K562 (cell line): ENCODE measurements around the gene TIMP2. TPM values are rescaled to one million over a fixed set of nuclear protein-coding genes. Genes with fewer than 3 reads are reported as not detected.

Experiments
- ATAC-seq: fragments of 200-7000 bp; cut with Tn5 transposase; 3 replicates; pipeline ENCODE4 v1.9.1; 2020; ENCODE audit warnings: moderate library complexity
- BruUV-seq: library from RNA; stranded (reverse); fragments of 400-500 nt; replicated peaks from 2 replicates; lab custom pipeline; 2021; lab: Mats Ljungman, UMichigan
- CTCF ChIA-PET: fragments of 300-600 bp; formaldehyde crosslinking; extraction: SDS; loops from one replicate; lab custom pipeline; 2021; ENCODE audit warnings: low intra/inter-chr PET ratio; lab: Yijun Ruan, JAX
- POLR2A ChIA-PET: fragments of 300-600, 350-650 bp; sonication (Branson Sonifier 250); formaldehyde crosslinking; extraction: SDS; loops from one replicate; lab custom pipeline; 2021; ENCODE audit warnings: antibody characterized with exemption, inconsistent platforms; lab: Yijun Ruan, JAX
- DNase-seq, 4 experiments: peaks; one replicate each; pipeline versions ENCODE4 v3.0.0 to v3.0.0-alpha.2; 2011 to 2018; ENCODE audit warnings: low spot score in 3 of 4, mixed read lengths in 3 of 4; ENCODE audit errors: extremely low read depth in 1 of 4
- FAIRE-seq: peaks from 2 replicates; lab custom pipeline; 2011; peaks lifted over from hg19 to GRCh38; lab: Jason Lieb, UNC
- H2AFZ ChIP-seq: 2 replicates; pipeline ENCODE4 v1.6.0; 2011; ENCODE audit warnings: low read depth, low read length, control low read depth, inconsistent platforms
- H3K27ac ChIP-seq: fragments of 200-600 bp; 3 replicates; pipeline ENCODE4 v1.8.0; 2011; ENCODE audit warnings: low read depth, mild to moderate bottlenecking, control low read depth, inconsistent platforms, low read length, moderate library complexity, mixed read lengths; ENCODE audit errors: extremely low read depth
- H3K27me3 ChIP-seq, 2 experiments: fragments of 300-600 bp in 1 of 2; 2 replicates in 1 of 2; 3 replicates in 1 of 2; pipeline versions ENCODE4 v1.6.0 to v1.8.0; 2011; ENCODE audit warnings: inconsistent platforms in 2 of 2, low read length in 2 of 2, mild to moderate bottlenecking in 1 of 2, mixed read lengths in 1 of 2, moderate library complexity in 1 of 2; ENCODE audit not compliant: control insufficient read depth in 2 of 2, insufficient read depth in 2 of 2
- H3K36me3 ChIP-seq: fragments of 300-600 bp; 3 replicates; pipeline ENCODE4 v1.8.0; 2011; ENCODE audit warnings: mild to moderate bottlenecking, low read length, inconsistent platforms; ENCODE audit not compliant: control insufficient read depth, insufficient read depth
- H3K4me1 ChIP-seq, 2 experiments: fragments of 200-600 bp in 1 of 2; replicated peaks in 1 of 2; 2 replicates in 1 of 2; 3 replicates in 1 of 2; pipeline versions ENCODE4 v1.5.1 to v1.8.0; 2011; ENCODE audit warnings: inconsistent platforms in 2 of 2, low read length in 2 of 2, mild to moderate bottlenecking in 1 of 2, mixed read lengths in 1 of 2, moderate library complexity in 1 of 2; ENCODE audit not compliant: control insufficient read depth in 2 of 2, insufficient read depth in 2 of 2
- H3K4me2 ChIP-seq: 2 replicates; pipeline ENCODE4 v1.6.1; 2011; ENCODE audit warnings: low read length, control low read depth, inconsistent platforms, mixed read lengths; ENCODE audit not compliant: insufficient read depth
- H3K4me3 ChIP-seq: fragments of 200-600 bp; sonication (generic), shearing (Covaris generic); 2 replicates; pipeline ENCODE4 v1.5.1; 2016; ENCODE audit warnings: control low read depth, inconsistent platforms
- H3K79me2 ChIP-seq: fragments of 200-600 bp; 3 replicates; pipeline ENCODE4 v1.8.0; 2011; ENCODE audit warnings: low read length, inconsistent platforms; ENCODE audit not compliant: control insufficient read depth, insufficient read depth
- H3K9ac ChIP-seq, 2 experiments: 2 replicates each; pipeline versions ENCODE4 v1.6.0 to v1.6.1; 2011; ENCODE audit warnings: low read depth in 2 of 2, low read length in 2 of 2, control low read depth in 1 of 2, inconsistent platforms in 1 of 2, mild to moderate bottlenecking in 1 of 2, mixed read lengths in 1 of 2; ENCODE audit not compliant: insufficient read depth in 1 of 2
- H3K9me1 ChIP-seq: one replicate; pipeline ENCODE4 v1.6.0; 2011; ENCODE audit warnings: inconsistent platforms, mild to moderate bottlenecking, low read length, moderate library complexity; ENCODE audit not compliant: control insufficient read depth, insufficient read depth
- H3K9me3 ChIP-seq: replicated peaks from 2 replicates; pipeline ENCODE4 v1.5.1; 2011; ENCODE audit warnings: low read depth, low read length, inconsistent platforms; ENCODE audit not compliant: control insufficient read depth, insufficient read depth
- H4K20me1 ChIP-seq: replicated peaks from 2 replicates; pipeline ENCODE4 v1.6.1; 2011; ENCODE audit warnings: low read length, inconsistent platforms, mixed read lengths; ENCODE audit not compliant: control insufficient read depth, insufficient read depth
- ATF1 ChIP-seq, 2 experiments: fragments of 450-650 bp in 1 of 2; IDR thresholded peaks; 2 replicates each; pipeline ENCODE4 v1.6.1; 2016; ENCODE audit warnings: missing compliant biosample characterization in 1 of 2, missing genetic modification characterization in 1 of 2
- BRF1 ChIP-seq: IDR thresholded peaks from 3 replicates; pipeline ENCODE4 v1.6.1; 2011; ENCODE audit warnings: borderline replicate concordance, mild to moderate bottlenecking; ENCODE audit not compliant: insufficient read length; ENCODE audit errors: extremely low read depth
- EHMT2 ChIP-seq: fragments of 450-650 bp; IDR thresholded peaks from 2 replicates; pipeline ENCODE4 v1.6.1; 2018; ENCODE audit warnings: antibody characterized with exemption
- ERF ChIP-seq: fragments of 450-650 bp; formaldehyde crosslinking; IDR thresholded peaks from 2 replicates; pipeline ENCODE4 v1.4.0; 2020; ENCODE audit warnings: mild to moderate bottlenecking, mixed read lengths
- HNRNPLL ChIP-seq: fragments of 200-400 bp; formaldehyde crosslinking; IDR thresholded peaks from 2 replicates; pipeline ENCODE4 v1.6.1; 2017; ENCODE audit warnings: low read length, low read depth, mild to moderate bottlenecking; ENCODE audit not compliant: poor library complexity, severe bottlenecking
- NBN ChIP-seq: fragments of 450-650 bp; IDR thresholded peaks from 2 replicates; pipeline ENCODE4 v1.6.1; 2016; ENCODE audit warnings: low read depth, mild to moderate bottlenecking
- PML ChIP-seq: IDR thresholded peaks from 2 replicates; pipeline ENCODE4 v1.6.1; 2012; ENCODE audit warnings: low read length, inconsistent platforms
- RFX1 ChIP-seq: fragments of 450-650 bp; IDR thresholded peaks from 2 replicates; pipeline ENCODE4 v1.6.1; 2016; ENCODE audit warnings: mild to moderate bottlenecking, moderate library complexity
- SMARCE1 ChIP-seq: fragments of 450-650 bp; IDR thresholded peaks from 2 replicates; pipeline ENCODE4 v1.7.1; 2016; ENCODE audit warnings: mild to moderate bottlenecking
- ZBTB1 ChIP-seq: sonication (generic); formaldehyde crosslinking; IDR thresholded peaks from 2 replicates; pipeline ENCODE4 v1.8.1; 2023; ENCODE audit warnings: missing genetic modification reagents, low read depth, mild to moderate bottlenecking, borderline replicate concordance
- ZNF3 ChIP-seq: fragments of 250-450 bp; sonication (Bioruptor Pico); IDR thresholded peaks from 2 replicates; pipeline ENCODE4 v1.5.0; 2021; ENCODE audit warnings: mild to moderate bottlenecking, moderate library complexity
- WGBS: fragments of 100-300 bp; shearing (Covaris generic); methylation state at CpG from one replicate; pipeline ENCODE4 v1.1.6; 2016; ENCODE audit warnings: low coverage, mixed read lengths; ENCODE audit not compliant: insufficient coverage; ENCODE audit errors: missing lambda C conversion rate; 5-methylcytosine and 5-hydroxymethylcytosine counted together
- in situ Hi-C: fragments of 300-500 bp; cut with MboI; formaldehyde crosslinking; loops from 4 replicates; pipeline ENCODE4 v1.15.0; 2018; ENCODE audit warnings: inconsistent platforms, mixed read lengths
- intact Hi-C: fragments of 100-400 bp; cut with micrococcal nuclease; formaldehyde crosslinking; loops from 2 replicates; pipeline ENCODE4 v1.14.2; 2022
- polyA plus RNA-seq, 8 experiments: library from polyadenylated mRNA; depleted of rRNA in 4 of 8; stranded (reverse) in 5 of 8; unstranded in 3 of 8; fragments of >200 nt; fragmentation: Nextera tagmentation in 2 of 8; fragmentation: Illumina TruSeq in 1 of 8; extraction: Ambion mirVana in 2 of 8; extraction: Trizol in 1 of 8; gene quantifications; 2 replicates each; pipeline versions ENCODE4 v1.2.1 to v1.2.3, GENCODE V29; 2011 to 2014; ENCODE audit warnings: inconsistent platforms in 1 of 8, missing spikeins in 1 of 8
- total RNA-seq, 7 experiments: library from RNA; depleted of rRNA in 6 of 7; stranded (reverse); fragments of >200 nt in 6 of 7; fragmentation: Illumina TruSeq in 2 of 7; extraction: Trizol in 2 of 7; gene quantifications; 2 replicates each; pipeline versions ENCODE4 v1.2.1 to v1.2.3, GENCODE V29; 2011 to 2021; ENCODE audit warnings: low replicate concordance in 1 of 7
- TF ChIP-seq, protein P1 (sequence below): conservative IDR thresholded peaks from 2 replicates; pipeline ENCODE4 v1.6.1; 2011; ENCODE audit warnings: low read depth, mild to moderate bottlenecking, low read length; ENCODE audit not compliant: control insufficient read depth
- TF ChIP-seq, protein P2 (sequence below): sonication (generic); formaldehyde crosslinking; IDR thresholded peaks from 2 replicates; pipeline ENCODE4 v1.8.0; 2022; ENCODE audit warnings: missing genetic modification reagents, mild to moderate bottlenecking, moderate library complexity, borderline replicate concordance
- TF ChIP-seq, protein P3 (sequence below), 3 experiments: IDR thresholded peaks in 2 of 3; conservative IDR thresholded peaks in 1 of 3; 2 replicates each; pipeline ENCODE4 v1.5.1; 2011 to 2012; ENCODE audit warnings: low read length in 3 of 3, mild to moderate bottlenecking in 3 of 3, control low read depth in 2 of 3, improper control_type of control experiment in 1 of 3, inconsistent platforms in 1 of 3, low read depth in 1 of 3, mixed read lengths in 1 of 3, moderate library complexity in 1 of 3; ENCODE audit not compliant: insufficient read depth in 2 of 3
- TF ChIP-seq, protein P4 (sequence below), 2 experiments: fragments of 450-650 bp in 1 of 2; sonication (generic) in 1 of 2; formaldehyde crosslinking in 1 of 2; IDR thresholded peaks in 1 of 2; conservative IDR thresholded peaks in 1 of 2; 2 replicates each; pipeline versions ENCODE4 v1.6.1 to v1.8.1; 2016 to 2023; ENCODE audit warnings: mild to moderate bottlenecking in 2 of 2, moderate library complexity in 2 of 2, inconsistent platforms in 1 of 2, missing genetic modification reagents in 1 of 2

Gene TIMP2
- total and polyA plus RNA-seq, 9 of the 15 experiments (the other 6 are each of a cell fraction or from before 2014, with no cell fraction given): 0.55 TPM; not detected in 8

DNA sequence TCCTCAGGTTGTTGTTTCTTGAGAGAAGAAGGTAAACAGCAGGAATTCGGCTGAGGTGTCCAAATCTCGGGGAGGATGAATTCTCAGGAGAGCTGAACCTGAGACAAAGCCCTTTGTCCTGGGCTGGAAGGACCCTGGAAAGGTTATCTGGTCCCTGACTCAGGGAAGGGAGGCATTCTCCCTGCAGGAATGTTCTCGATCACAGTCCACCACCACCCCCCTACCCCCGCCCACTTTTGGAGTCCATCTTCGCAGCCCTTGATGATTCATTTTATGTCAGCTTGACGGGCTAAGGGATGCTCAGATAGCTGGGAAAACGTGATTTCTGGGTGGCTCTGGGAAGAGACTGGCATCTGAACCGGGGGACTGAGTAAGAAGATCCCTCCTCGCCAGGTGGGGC lies 20.8 kb downstream of the TIMP2 start (continued):
- no peak for TF ChIP-seq HNRNPLL
- no peak for TF ChIP-seq ZBTB1
- no peak for TF ChIP-seq NBN
- TF ChIP-seq, all 486 proteins: peak for 0

DNA sequence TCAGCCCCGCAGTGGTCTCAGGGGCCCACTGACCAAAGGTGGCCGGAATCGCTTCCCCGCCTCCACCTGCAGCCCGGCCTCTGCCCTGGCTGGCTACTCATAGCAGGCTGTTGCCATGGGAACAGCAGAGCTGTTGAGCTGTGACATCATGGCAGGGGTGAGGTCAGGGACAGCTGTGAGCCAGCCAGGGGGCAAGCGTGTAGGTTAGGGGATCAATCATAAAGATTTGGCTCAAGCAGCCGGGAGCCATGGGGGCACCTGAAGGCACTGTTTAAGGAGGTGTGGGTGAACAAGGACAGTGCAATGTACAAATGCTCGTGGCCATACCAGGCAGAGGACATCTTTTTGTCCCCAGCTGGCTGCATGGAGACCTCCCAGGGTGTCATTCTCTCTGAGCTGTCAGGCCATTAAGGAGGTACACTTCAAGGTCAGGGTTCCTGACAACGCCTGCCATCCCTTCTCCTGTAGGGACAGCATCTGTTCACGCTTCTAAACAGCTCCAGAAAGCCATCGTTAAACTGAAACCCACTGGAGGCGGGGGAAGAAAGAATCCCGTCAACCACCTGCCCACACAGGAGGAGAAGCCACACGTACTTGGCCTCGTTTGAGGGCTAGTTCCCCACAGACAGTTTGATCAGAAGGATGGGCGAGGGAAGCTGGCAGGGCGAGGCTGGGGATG lies 21.9 kb downstream of the TIMP2 start, which contains the start of gene CEP295NL:
Gene CEP295NL (minus strand): TSS at position 101 of the 679 bp plus-strand sequence. CDS start 1,373 bp downstream, outside the sequence.
- CTCF ChIA-PET: no interaction called here
- H3K27me3 ChIP-seq: peaks cover 51 to 81% of the 10 kb centered on the region in 2 experiments
- WGBS: 2% methylated on average over 16 of the region's 17 CpGs
- no peak for TF ChIP-seq BRF1
- peak; percentile 90 for TF ChIP-seq RFX1
- no peak for TF ChIP-seq ERF (CRISPR knock-in tag)
- TF ChIP-seq, protein P1, sequence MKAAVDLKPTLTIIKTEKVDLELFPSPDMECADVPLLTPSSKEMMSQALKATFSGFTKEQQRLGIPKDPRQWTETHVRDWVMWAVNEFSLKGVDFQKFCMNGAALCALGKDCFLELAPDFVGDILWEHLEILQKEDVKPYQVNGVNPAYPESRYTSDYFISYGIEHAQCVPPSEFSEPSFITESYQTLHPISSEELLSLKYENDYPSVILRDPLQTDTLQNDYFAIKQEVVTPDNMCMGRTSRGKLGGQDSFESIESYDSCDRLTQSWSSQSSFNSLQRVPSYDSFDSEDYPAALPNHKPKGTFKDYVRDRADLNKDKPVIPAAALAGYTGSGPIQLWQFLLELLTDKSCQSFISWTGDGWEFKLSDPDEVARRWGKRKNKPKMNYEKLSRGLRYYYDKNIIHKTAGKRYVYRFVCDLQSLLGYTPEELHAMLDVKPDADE: no peak
- TF ChIP-seq SMARCE1: no peak
- no peak for TF ChIP-seq ATF1 (CRISPR knock-in tag; IDR thresholded peaks at IDR 0.05)
- 0 out of 2 replicates have a peak, but pooled peaks have one; percentile 9 for TF ChIP-seq ATF1 (tag; IDR thresholded peaks at IDR 0.05)
- TF ChIP-seq, protein P2, sequence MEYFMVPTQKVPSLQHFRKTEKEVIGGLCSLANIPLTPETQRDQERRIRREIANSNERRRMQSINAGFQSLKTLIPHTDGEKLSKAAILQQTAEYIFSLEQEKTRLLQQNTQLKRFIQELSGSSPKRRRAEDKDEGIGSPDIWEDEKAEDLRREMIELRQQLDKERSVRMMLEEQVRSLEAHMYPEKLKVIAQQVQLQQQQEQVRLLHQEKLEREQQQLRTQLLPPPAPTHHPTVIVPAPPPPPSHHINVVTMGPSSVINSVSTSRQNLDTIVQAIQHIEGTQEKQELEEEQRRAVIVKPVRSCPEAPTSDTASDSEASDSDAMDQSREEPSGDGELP (CRISPR knock-in tag): peak; percentile 53; the same call in 1 of the 2 replicates
- TF ChIP-seq, protein P3, sequence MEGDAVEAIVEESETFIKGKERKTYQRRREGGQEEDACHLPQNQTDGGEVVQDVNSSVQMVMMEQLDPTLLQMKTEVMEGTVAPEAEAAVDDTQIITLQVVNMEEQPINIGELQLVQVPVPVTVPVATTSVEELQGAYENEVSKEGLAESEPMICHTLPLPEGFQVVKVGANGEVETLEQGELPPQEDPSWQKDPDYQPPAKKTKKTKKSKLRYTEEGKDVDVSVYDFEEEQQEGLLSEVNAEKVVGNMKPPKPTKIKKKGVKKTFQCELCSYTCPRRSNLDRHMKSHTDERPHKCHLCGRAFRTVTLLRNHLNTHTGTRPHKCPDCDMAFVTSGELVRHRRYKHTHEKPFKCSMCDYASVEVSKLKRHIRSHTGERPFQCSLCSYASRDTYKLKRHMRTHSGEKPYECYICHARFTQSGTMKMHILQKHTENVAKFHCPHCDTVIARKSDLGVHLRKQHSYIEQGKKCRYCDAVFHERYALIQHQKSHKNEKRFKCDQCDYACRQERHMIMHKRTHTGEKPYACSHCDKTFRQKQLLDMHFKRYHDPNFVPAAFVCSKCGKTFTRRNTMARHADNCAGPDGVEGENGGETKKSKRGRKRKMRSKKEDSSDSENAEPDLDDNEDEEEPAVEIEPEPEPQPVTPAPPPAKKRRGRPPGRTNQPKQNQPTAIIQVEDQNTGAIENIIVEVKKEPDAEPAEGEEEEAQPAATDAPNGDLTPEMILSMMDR (IDR thresholded peaks at IDR 0.05 in 2 of 3, conservative IDR thresholded peaks at IDR 0.05 in 1 of 3; ENCODE audit: insufficient read depth in 2 of 3, low read depth in 1 of 3, low read length in 3 of 3): no peak
- TF ChIP-seq EHMT2: no peak
- no peak for TF ChIP-seq ZNF3
- TF ChIP-seq, protein P4, sequence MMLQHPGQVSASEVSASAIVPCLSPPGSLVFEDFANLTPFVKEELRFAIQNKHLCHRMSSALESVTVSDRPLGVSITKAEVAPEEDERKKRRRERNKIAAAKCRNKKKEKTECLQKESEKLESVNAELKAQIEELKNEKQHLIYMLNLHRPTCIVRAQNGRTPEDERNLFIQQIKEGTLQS (IDR thresholded peaks at IDR 0.05): peak; percentile 22; the same call in 1 of the 2 replicates
- TF ChIP-seq, protein P4 (CRISPR knock-in tag; conservative IDR thresholded peaks at IDR 0.05): no peak
- TF ChIP-seq PML: no peak
- peak; percentile 70 for ATAC-seq
- POLR2A ChIA-PET: no interaction called here
- DNase-seq: peak; percentile 33 to 42 (median 40)
- H3K9ac ChIP-seq: no peak within 1 kb of the TSS; a peak in 1 of 4 replicates
- H3K4me1 ChIP-seq: peaks cover 0 to 14% of the 10 kb centered on the region in 2 experiments; a peak in 2 of 5 replicates
- H3K4me3 ChIP-seq: no peak within 1 kb of the TSS
- H3K9me3 ChIP-seq: no peaks in the 10 kb centered on the region
- peaks cover 7% of the 10 kb centered on the region; the same call in 1 of the 2 replicates for H4K20me1 ChIP-seq
- no peak for FAIRE-seq
- H3K9me1 ChIP-seq: no peaks in the 10 kb centered on the region
- H3K4me2 ChIP-seq: no peak within 1 kb of the TSS
- no peaks in the 10 kb centered on the region for H3K36me3 ChIP-seq
- H2AFZ ChIP-seq: no peak within 1 kb of the TSS
- intact Hi-C loops: no loop called here
- H3K79me2 ChIP-seq: no peaks in the 10 kb centered on the region
- BruUV-seq: no TSS peak
- in situ Hi-C loops: no loop called here
- no peak within 1 kb of the TSS for H3K27ac ChIP-seq
